OCI-LY1 (cell line): ENCODE data around the gene INSRR.

Source experiments
- H2AFZ ChIP-seq: fragments of 200-600 bp; sonication (generic), shearing (Covaris generic); 2 replicates; pipeline ENCODE4 v1.6.0; 2014; ENCODE audit warnings: antibody characterized with exemption, mild to moderate bottlenecking, low read length
- H3F3A ChIP-seq: fragments of 200-600 bp; sonication (generic), shearing (Covaris generic); 2 replicates; pipeline ENCODE4 v1.6.0; 2014; ENCODE audit warnings: mild to moderate bottlenecking, antibody characterized with exemption, low read length, moderate library complexity; ENCODE audit not compliant: insufficient read depth
- H3K27ac ChIP-seq: fragments of 200-600 bp; sonication (generic); 2 replicates; pipeline ENCODE4 v1.5.1; 2014; ENCODE audit warnings: low read length, mixed run types, mild to moderate bottlenecking, low read depth; ENCODE audit not compliant: poor library complexity, severe bottlenecking
- H3K27me3 ChIP-seq: fragments of 200-600 bp; sonication (generic); 2 replicates; pipeline ENCODE4 v1.6.0; 2014; ENCODE audit warnings: antibody characterized with exemption, mild to moderate bottlenecking, low read length, moderate library complexity; ENCODE audit not compliant: insufficient read depth
- H3K36me3 ChIP-seq: fragments of 200-600 bp; sonication (generic); 2 replicates; pipeline ENCODE4 v1.6.1; 2014; ENCODE audit warnings: mild to moderate bottlenecking, antibody characterized with exemption, low read length, moderate library complexity, mixed read lengths; ENCODE audit not compliant: insufficient read depth
- H3K4me1 ChIP-seq: fragments of 200-600 bp; sonication (generic); 2 replicates; pipeline ENCODE4 v1.5.1; 2014; ENCODE audit warnings: mild to moderate bottlenecking, low read length, moderate library complexity; ENCODE audit not compliant: insufficient read depth, severe bottlenecking
- H3K4me2 ChIP-seq: fragments of 200-600 bp; sonication (generic), shearing (Covaris generic); 2 replicates; pipeline ENCODE4 v1.6.1; 2014; ENCODE audit warnings: low read length
- H3K4me3 ChIP-seq: fragments of 200-600 bp; sonication (generic); 2 replicates; pipeline ENCODE4 v1.5.1; 2014; ENCODE audit warnings: low read length, low read depth, mild to moderate bottlenecking, mixed read lengths; ENCODE audit not compliant: poor library complexity, severe bottlenecking
- H3K79me2 ChIP-seq: fragments of 200-600 bp; shearing (Covaris generic); 2 replicates; pipeline ENCODE4 v1.6.1; 2016; ENCODE audit warnings: mixed run types, low read length, mixed read lengths; ENCODE audit not compliant: insufficient read depth
- H3K9ac ChIP-seq: fragments of 200-600 bp; sonication (generic), shearing (Covaris generic); 2 replicates; pipeline ENCODE4 v1.6.1; 2014; ENCODE audit warnings: mild to moderate bottlenecking, low read length, mixed read lengths
- H3K9me2 ChIP-seq: fragments of 200-600 bp; sonication (generic), shearing (Covaris generic); 2 replicates; pipeline ENCODE4 v1.6.1; 2014; ENCODE audit warnings: low read depth, mild to moderate bottlenecking, low read length, mixed read lengths
- H3K9me3 ChIP-seq: fragments of 200-600 bp; shearing (Covaris generic); 2 replicates; pipeline ENCODE4 v1.6.1; 2014; ENCODE audit warnings: low read length, mixed read lengths
- H4K20me1 ChIP-seq: fragments of 200-600 bp; sonication (generic), shearing (Covaris generic); 2 replicates; pipeline ENCODE4 v1.6.0; 2016; ENCODE audit warnings: mild to moderate bottlenecking, low read length; ENCODE audit not compliant: insufficient read depth
- CTCF ChIP-seq: fragments of 200-600 bp; sonication (generic), shearing (Covaris generic); IDR thresholded peaks from 2 replicates; pipeline ENCODE4 v1.5.1; 2017; ENCODE audit warnings: mild to moderate bottlenecking, antibody characterized with exemption, low read length, moderate library complexity, mixed read lengths
- EZH2 ChIP-seq: fragments of 200-600 bp; sonication (generic), shearing (Covaris generic); IDR thresholded peaks from 2 replicates; pipeline ENCODE4 v1.8.0; 2017; ENCODE audit warnings: borderline replicate concordance, mixed run types, mild to moderate bottlenecking, antibody characterized with exemption, low read length, moderate library complexity, mixed read lengths

Gene INSRR

GRCh38 chr1:156903328-156904091 lies 44.6 kb upstream of the INSRR start:
- H3F3A ChIP-seq: no peaks in the 10 kb centered on the region
- no peaks in the 10 kb centered on the region for H3K9me3 ChIP-seq
- H3K9ac ChIP-seq: no peak overlapping the region
- no peaks in the 10 kb centered on the region for H4K20me1 ChIP-seq
- no peaks in the 10 kb centered on the region for H3K9me2 ChIP-seq
- H3K79me2 ChIP-seq: no peaks in the 10 kb centered on the region
- H3K4me3 ChIP-seq: no peak overlapping the region
- no peak overlapping the region for H2AFZ ChIP-seq
- H3K36me3 ChIP-seq: no peaks in the 10 kb centered on the region
- H3K27me3 ChIP-seq: 0 out of 2 replicates have a peak, but pooled peaks cover 4% of the 10 kb centered on the region
- H3K4me2 ChIP-seq: no peak overlapping the region
- no peaks in the 10 kb centered on the region for H3K4me1 ChIP-seq
- TF ChIP-seq CTCF: no peak
- no peak for TF ChIP-seq EZH2
- no peak overlapping the region for H3K27ac ChIP-seq

GRCh38 chr1:156901966-156902915 lies 43.3 kb upstream of the INSRR start:
- H3K4me1 ChIP-seq: no peaks in the 10 kb centered on the region
- H3K9ac ChIP-seq: no peak overlapping the region
- no peak overlapping the region for H2AFZ ChIP-seq
- H4K20me1 ChIP-seq: no peaks in the 10 kb centered on the region
- no peaks in the 10 kb centered on the region for H3K9me2 ChIP-seq
- H3K27ac ChIP-seq: no peak overlapping the region
- H3F3A ChIP-seq: no peaks in the 10 kb centered on the region
- H3K9me3 ChIP-seq: no peaks in the 10 kb centered on the region
- TF ChIP-seq EZH2 (no peak), CTCF (no peak)
- H3K79me2 ChIP-seq: no peaks in the 10 kb centered on the region
- no peak overlapping the region for H3K4me2 ChIP-seq
- H3K4me3 ChIP-seq: no peak overlapping the region
- H3K36me3 ChIP-seq: no peaks in the 10 kb centered on the region
- 0 out of 2 replicates have a peak, but pooled peaks cover 4% of the 10 kb centered on the region for H3K27me3 ChIP-seq

GRCh38 chr1:156901590-156901900 lies 42.6 kb upstream of the INSRR start:
- no peaks in the 10 kb centered on the region for H3K36me3 ChIP-seq
- H3K27ac ChIP-seq: no peak overlapping the region
- no peaks in the 10 kb centered on the region for H4K20me1 ChIP-seq
- H3K9me2 ChIP-seq: no peaks in the 10 kb centered on the region
- H2AFZ ChIP-seq: no peak overlapping the region
- H3F3A ChIP-seq: no peaks in the 10 kb centered on the region
- H3K9ac ChIP-seq: no peak overlapping the region
- TF ChIP-seq CTCF: no peak
- no peak for TF ChIP-seq EZH2
- H3K27me3 ChIP-seq: 0 out of 2 replicates have a peak, but pooled peaks cover 4% of the 10 kb centered on the region
- H3K4me1 ChIP-seq: no peaks in the 10 kb centered on the region
- no peak overlapping the region for H3K4me2 ChIP-seq
- H3K9me3 ChIP-seq: no peaks in the 10 kb centered on the region
- no peaks in the 10 kb centered on the region for H3K79me2 ChIP-seq
- no peak overlapping the region for H3K4me3 ChIP-seq
